CD4-positive, alpha-beta T cell (primary cell): ENCODE results near the gene PPP1R9B. TPM values are rescaled to one million over a fixed set of nuclear protein-coding genes. Genes with fewer than 3 reads are reported as not detected.
A peak's percentile ranks its signal among the peaks of the same experiment; 100 is the strongest.

ENCODE experiments used
- ATAC-seq: fragments of 200-7000 bp; cut with Tn5 transposase; one replicate; pipeline ENCODE4 v1.10.0; 2022; ENCODE audit warnings: mild to moderate bottlenecking; ENCODE audit not compliant: poor library complexity
- CTCF ChIA-PET: fragments of 350-600 bp; sonication (Branson Sonifier 250); formaldehyde crosslinking; loops from one replicate; lab custom pipeline; 2021; ENCODE audit warnings: antibody characterized with exemption, inconsistent platforms; lab: Charles Lee
- POLR2A ChIA-PET: fragments of 350-600 bp; sonication (Branson Sonifier 250); formaldehyde crosslinking; loops from one replicate; lab custom pipeline; 2021; ENCODE audit warnings: antibody characterized with exemption, inconsistent platforms; lab: Charles Lee
- DNase-seq, 14 experiments: peaks; one replicate each; pipeline ENCODE4 v3.0.0-alpha.2; 2013 to 2020; ENCODE audit warnings: mixed read lengths in 2 of 14
- H3K27ac ChIP-seq, 2 donors: one replicate each; pipeline versions ENCODE4 v1.5.1 to v1.7.0; 2013; ENCODE audit warnings: low read length in 2 of 2, low read depth in 1 of 2, mild to moderate bottlenecking in 1 of 2
- H3K27me3 ChIP-seq, 2 experiments: 1 replicate in 1 of 2; 2 replicates in 1 of 2; pipeline versions ENCODE4 v1.6.1 to v1.7.0; 2013; ENCODE audit warnings: low read length in 2 of 2, control low read depth in 1 of 2, mild to moderate bottlenecking in 1 of 2, moderate library complexity in 1 of 2; ENCODE audit not compliant: insufficient read depth in 2 of 2, control insufficient read depth in 1 of 2
- H3K36me3 ChIP-seq: one replicate; pipeline ENCODE4 v1.6.1; 2013; ENCODE audit warnings: low read length, control low read depth; ENCODE audit not compliant: insufficient read depth
- H3K4me1 ChIP-seq: one replicate; pipeline ENCODE4 v1.6.1; 2013; ENCODE audit warnings: low read length, control low read depth; ENCODE audit not compliant: insufficient read depth
- H3K4me3 ChIP-seq: one replicate; pipeline ENCODE4 v1.5.1; 2013; ENCODE audit warnings: mild to moderate bottlenecking, low read length, moderate library complexity
- H3K9me3 ChIP-seq, 2 experiments: 1 replicate in 1 of 2; 2 replicates in 1 of 2; pipeline versions ENCODE4 v1.6.1 to v1.7.0; 2013; ENCODE audit warnings: low read length in 2 of 2, mild to moderate bottlenecking in 2 of 2, control low read depth in 1 of 2, moderate library complexity in 1 of 2; ENCODE audit not compliant: control insufficient read depth in 1 of 2, insufficient read depth in 1 of 2
- H3K27ac Mint-ChIP-seq: one replicate; pipeline ENCODE4 v1.8.0; 2020; ENCODE audit warnings: mixed read lengths
- H3K27me3 Mint-ChIP-seq: one replicate; pipeline ENCODE4 v1.8.0; 2021; ENCODE audit warnings: mixed read lengths
- H3K36me3 Mint-ChIP-seq: one replicate; pipeline ENCODE4 v1.8.0; 2021; ENCODE audit warnings: low read depth, mixed read lengths
- H3K4me1 Mint-ChIP-seq: one replicate; pipeline ENCODE4 v1.8.0; 2021; ENCODE audit warnings: low read depth, mixed read lengths
- H3K4me3 Mint-ChIP-seq: one replicate; pipeline ENCODE4 v1.8.0; 2020; ENCODE audit warnings: mild to moderate bottlenecking, mixed read lengths
- H3K9me3 Mint-ChIP-seq: one replicate; pipeline ENCODE4 v1.8.0; 2020; ENCODE audit warnings: mixed read lengths
- CTCF ChIP-seq: fragments of 200-600 bp; IDR thresholded peaks from one replicate; pipeline ENCODE4 v1.8.0; 2022; ENCODE audit warnings: antibody characterized with exemption, mild to moderate bottlenecking
- intact Hi-C, 2 experiments: fragments of 100-400 bp; cut with DNase I in 1 of 2; cut with micrococcal nuclease in 1 of 2; formaldehyde crosslinking; loops; one replicate each; pipeline versions ENCODE4 v1.15.1 to v1.9.0; 2023 to 2025; cut with DNase I, micrococcal nuclease
- total RNA-seq, 174 experiments: library from RNA in 2 of 174; stranded (reverse) in 2 of 174; gene quantifications; one replicate each; pipeline ENCODE4 v1.2.3 and lab custom pipeline; 2021 to 2026

PPP1R9B gene
- total RNA-seq, 2 experiments from 2014 or later: 53.4 to 55.7 TPM

- Mint-ChIP-seq H3K4me3 (peak overlapping the region; percentile 96), H3K9me3 (no peaks in the 10 kb centered on the region), H3K27me3 (no peaks in the 10 kb centered on the region), H3K36me3 (peaks cover 53% of the 10 kb centered on the region), H3K27ac (peak overlapping the region; percentile 85), H3K4me1 (peaks cover 72% of the 10 kb centered on the region)
- H3K27me3 ChIP-seq: no peaks in the 10 kb centered on the region
- no peaks in the 10 kb centered on the region for H3K9me3 ChIP-seq
- H3K27ac ChIP-seq: peak overlapping the region; percentile 70 to 71
- TF ChIP-seq CTCF: no peak
- peaks cover 38% of the 10 kb centered on the region for H3K36me3 ChIP-seq
- intact Hi-C loops: no loop called here
- H3K4me3 ChIP-seq: peak overlapping the region; percentile 86
- ChIA-PET CTCF (interaction anchor here (1.2 to 1.8 kb wide), 2 partner anchors 52 to 53 kb away, joined by 3 to 6 read pairs; no protein-coding TSS in a partner anchor), POLR2A (interaction anchor here (0.6 to 3.4 kb wide), 4 partner anchors 8 to 54 kb away, joined by 3 to 21 read pairs (median 4); no protein-coding TSS in a partner anchor)
- ATAC-seq: no peak
- peaks cover 82% of the 10 kb centered on the region for H3K4me1 ChIP-seq
- peak in 1 of 14 experiments; percentile 25 for DNase-seq
Observed at GRCh38 chr17:50147841-50148225, 2.6 kb downstream of the PPP1R9B start.

GRCh38 chr17:50146927-50147665 is 3.4 kb downstream of the PPP1R9B start:
- Mint-ChIP-seq H3K9me3 (no peaks in the 10 kb centered on the region), H3K4me3 (peak overlapping the region; percentile 96), H3K27ac (peak overlapping the region; percentile 85), H3K36me3 (peaks cover 61% of the 10 kb centered on the region), H3K27me3 (no peaks in the 10 kb centered on the region), H3K4me1 (peaks cover 73% of the 10 kb centered on the region)
- no peak for TF ChIP-seq CTCF
- POLR2A ChIA-PET: interaction anchor here (1.1 to 1.4 kb wide), 2 partner anchors 15 kb away, joined by 3 read pairs; no protein-coding TSS in a partner anchor
- Histone ChIP-seq H3K36me3 (peaks cover 43% of the 10 kb centered on the region), H3K4me3 (peak overlapping the region; percentile 86), H3K27ac (peak overlapping the region; percentile 70 to 71), H3K4me1 (peaks cover 82% of the 10 kb centered on the region), H3K9me3 (no peaks in the 10 kb centered on the region), H3K27me3 (no peaks in the 10 kb centered on the region)
- CTCF ChIA-PET: interaction anchor here (1.4 to 2.3 kb wide), 3 partner anchors 15 to 53 kb away, joined by 5 to 6 read pairs (median 5); no protein-coding TSS in a partner anchor
- intact Hi-C loops: no loop called here
- no peak for ATAC-seq
- DNase-seq: peak in 3 of 14 experiments; percentile 46 to 53 (median 48)

GRCh38 chr17:50146230-50146926 is 4.1 kb downstream of the PPP1R9B start:
- Histone ChIP-seq H3K4me1 (peaks cover 83% of the 10 kb centered on the region), H3K27ac (peak overlapping the region; percentile 70 to 71), H3K4me3 (peak overlapping the region; percentile 86), H3K9me3 (no peaks in the 10 kb centered on the region), H3K36me3 (peaks cover 47% of the 10 kb centered on the region), H3K27me3 (no peaks in the 10 kb centered on the region)
- intact Hi-C loops: no loop called here
- H3K4me3 Mint-ChIP-seq: peak overlapping the region; percentile 96
- POLR2A ChIA-PET: interaction anchor here (1.1 to 1.4 kb wide), 2 partner anchors 14 to 16 kb away, joined by 3 read pairs; no protein-coding TSS in a partner anchor
- TF ChIP-seq CTCF: no peak
- peaks cover 68% of the 10 kb centered on the region for H3K36me3 Mint-ChIP-seq
- DNase-seq (peak in 2 of 14 experiments; percentile 53 to 57), ATAC-seq (no peak)
- no peaks in the 10 kb centered on the region for H3K9me3 Mint-ChIP-seq
- peak overlapping the region; percentile 85 for H3K27ac Mint-ChIP-seq
- peaks cover 73% of the 10 kb centered on the region for H3K4me1 Mint-ChIP-seq
- CTCF ChIA-PET: interaction anchor here (1.4 to 2.3 kb wide), 4 partner anchors 15 to 52 kb away, joined by 4 to 6 read pairs (median 5); no protein-coding TSS in a partner anchor
- no peaks in the 10 kb centered on the region for H3K27me3 Mint-ChIP-seq
